Measurements from ENCODE around the gene THADA.

The THADA gene

GRCh38 chr2:43513216-43513615 lies 82.6 kb downstream of the THADA start:
- TF ChIP-seq GABPA (IDR thresholded peaks at IDR 0.05; ENCODE audit: low read depth) (no peak), SPI1 (IDR thresholded peaks at IDR 0.05; ENCODE audit: borderline replicate concordance, low read depth) (no peak), POLR2AphosphoS5 (IDR thresholded peaks at IDR 0.05; ENCODE audit: low read depth) (no peak), CTCF (IDR thresholded peaks at IDR 0.05; ENCODE audit: insufficient read depth, low read length) (no peak), REST (IDR thresholded peaks at IDR 0.05; ENCODE audit: insufficient replicate concordance, low read depth) (no peak)
- DNase-seq (ENCODE audit: low read depth in 1 of 2, low spot score in 1 of 2): no peak
- H3K27me3 ChIP-seq (ENCODE audit: insufficient read depth, poor library complexity, severe bottlenecking): no peaks in the 10 kb centered on the region

GRCh38 chr2:43511199-43511598 lies 84.6 kb downstream of the THADA start:
- H3K4me3 ChIP-seq (replicated peaks; ENCODE audit: insufficient read depth, low read length): no peak overlapping the region
- no peak overlapping the region for H3K27ac ChIP-seq (replicated peaks)
- DNase-seq (ENCODE audit: low read depth in 1 of 2, low spot score in 1 of 2): no peak
- no peaks in the 10 kb centered on the region for H3K27me3 ChIP-seq (ENCODE audit: insufficient read depth, poor library complexity, severe bottlenecking)
- TF ChIP-seq REST (IDR thresholded peaks at IDR 0.05; ENCODE audit: insufficient replicate concordance, low read depth) (no peak), POLR2AphosphoS5 (IDR thresholded peaks at IDR 0.05; ENCODE audit: low read depth) (no peak), CTCF (IDR thresholded peaks at IDR 0.05; ENCODE audit: insufficient read depth, low read length) (no peak)

More at GRCh38 chr2:43513216-43513615, 82.6 kb downstream of the THADA start:
- no peak overlapping the region for H3K27ac ChIP-seq (replicated peaks)
- H3K4me3 ChIP-seq (replicated peaks; ENCODE audit: insufficient read depth, low read length): no peak overlapping the region

GRCh38 chr2:43509886-43510285 lies 86.0 kb downstream of the THADA start:
- H3K27me3 ChIP-seq (ENCODE audit: insufficient read depth, poor library complexity, severe bottlenecking): no peaks in the 10 kb centered on the region
- no peak for TF ChIP-seq REST (IDR thresholded peaks at IDR 0.05; ENCODE audit: insufficient replicate concordance, low read depth)
- no peak for TF ChIP-seq SPI1 (IDR thresholded peaks at IDR 0.05; ENCODE audit: borderline replicate concordance, low read depth)
- no peak for TF ChIP-seq CTCF (IDR thresholded peaks at IDR 0.05; ENCODE audit: insufficient read depth, low read length)
- no peak for TF ChIP-seq GABPA (IDR thresholded peaks at IDR 0.05; ENCODE audit: low read depth)
- no peak for TF ChIP-seq POLR2AphosphoS5 (IDR thresholded peaks at IDR 0.05; ENCODE audit: low read depth)
- no peak for DNase-seq (ENCODE audit: low read depth in 1 of 2, low spot score in 1 of 2)
- H3K4me3 ChIP-seq (replicated peaks; ENCODE audit: insufficient read depth, low read length): no peak overlapping the region
- no peak overlapping the region for H3K27ac ChIP-seq (replicated peaks)

All from HL-60 (cell line).